Limb (tissue), 2 donors: ENCODE measurements around the gene MEIKIN.
A peak's percentile ranks its signal among the peaks of the same experiment; 100 is the strongest.

Experiments
- DNase-seq, 2 donors: peaks; one replicate each; pipeline ENCODE4 v3.0.0-alpha.2; 2016; ENCODE audit errors: extremely low spot score in 2 of 2

MEIKIN gene

DNA sequence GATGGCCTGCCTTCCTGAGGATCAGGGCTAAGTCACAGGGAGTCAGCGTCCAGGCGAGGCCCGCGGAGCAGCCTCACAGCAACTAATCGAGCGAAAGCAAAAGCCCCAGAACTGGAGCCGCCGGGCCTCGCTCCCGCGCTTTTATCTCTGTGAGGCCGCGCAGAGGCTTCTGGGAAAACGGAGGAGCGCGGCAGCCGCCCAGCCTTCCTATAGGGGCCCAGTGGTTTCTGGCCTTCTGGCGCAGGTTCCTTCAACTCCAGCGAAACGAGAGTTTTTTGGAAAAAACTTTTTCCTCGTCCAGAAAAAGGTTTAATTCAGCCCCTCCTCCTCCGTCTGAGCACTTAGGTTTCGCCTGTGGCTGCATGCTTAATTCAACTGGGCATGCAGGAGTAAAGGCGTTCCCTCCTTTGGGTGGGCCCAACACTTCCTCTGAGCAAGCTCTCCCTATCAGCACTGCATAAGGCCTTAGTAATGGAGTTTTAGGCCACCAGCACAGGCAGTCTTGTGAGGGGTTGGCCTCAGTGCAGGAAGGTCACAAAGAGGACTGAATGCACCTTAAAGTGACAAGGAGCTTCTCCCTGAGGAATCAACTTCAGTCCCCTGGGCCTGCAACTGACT, at the start of gene MEIKIN:
TSS of gene MEIKIN (minus strand) at position 113 of the 618 bp plus-strand sequence. CDS start 158 bp downstream, outside the sequence.
- DNase-seq: no peak

- no peak for DNase-seq
These were observed 49.2 kb upstream of the MEIKIN start for GRCh38 chr5:131994533-131995226.

GRCh38 chr5:131994090-131994489, 48.6 kb upstream of the MEIKIN start:
- DNase-seq: no peak

DNA sequence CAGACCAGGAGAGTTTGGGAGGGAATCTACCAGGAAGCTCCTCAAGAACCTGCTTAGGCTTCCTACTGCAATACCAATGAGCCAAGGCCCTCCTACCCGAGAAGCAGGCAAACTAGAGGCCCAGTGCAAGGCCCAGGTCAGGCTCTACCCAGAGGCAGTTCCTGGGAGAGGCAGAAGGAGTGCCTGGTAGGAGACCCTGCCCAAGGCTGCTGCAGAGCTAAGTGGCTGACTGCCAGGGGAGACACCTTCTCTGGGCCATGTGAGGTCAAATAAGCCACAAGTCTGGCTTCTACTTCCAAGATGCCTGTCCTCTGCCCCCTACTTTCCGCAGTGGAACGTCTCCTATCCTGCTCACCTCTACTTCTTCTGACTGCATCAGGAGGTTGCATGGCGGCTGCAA, 48.2 kb upstream of the MEIKIN start:
- no peak for DNase-seq

- DNase-seq: no peak
These were observed 46.9 kb upstream of the MEIKIN start for GRCh38 chr5:131992370-131992769.

- DNase-seq: no peak
These were observed 46.3 kb upstream of the MEIKIN start for GRCh38 chr5:131991593-131992324.

DNA sequence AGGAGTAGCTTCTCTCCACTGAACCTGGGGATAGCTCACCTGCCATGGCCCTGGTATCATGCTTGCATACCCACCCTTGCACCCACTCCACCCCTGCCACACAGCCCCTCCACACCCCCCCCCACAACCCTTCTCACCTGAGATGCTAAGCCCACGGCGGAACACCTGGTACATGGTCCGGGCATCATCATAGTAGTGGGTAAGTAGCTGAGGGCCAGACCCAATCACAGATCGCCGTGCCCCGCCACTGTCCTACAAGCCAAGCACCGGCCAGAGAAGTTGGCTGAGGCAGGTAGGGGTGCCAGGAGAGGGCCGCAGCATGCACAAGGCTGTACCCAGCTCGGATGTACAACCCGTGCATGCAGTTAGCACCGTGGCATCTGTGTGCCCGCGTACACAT, 45.3 kb upstream of the MEIKIN start:
- no peak for DNase-seq

DNA sequence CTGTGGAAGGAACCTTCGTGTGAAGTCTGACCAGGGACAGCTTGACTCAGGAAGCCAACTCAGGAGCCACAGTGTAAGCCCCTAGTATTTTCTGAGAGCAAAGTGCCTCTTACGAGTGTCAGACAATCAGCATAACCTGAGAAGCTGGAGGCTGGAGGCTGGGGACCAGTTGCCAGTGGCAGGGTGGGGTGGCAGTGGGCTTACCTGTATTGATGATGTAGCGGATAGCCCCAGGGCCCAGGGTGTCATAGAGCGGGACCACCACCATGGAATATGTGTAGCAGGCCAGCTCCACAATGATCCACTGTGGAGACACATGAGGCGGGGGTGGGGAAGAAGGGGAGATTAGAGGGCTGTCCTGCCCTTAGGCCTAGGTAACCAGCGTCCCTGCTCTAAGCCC, 43.1 kb upstream of the MEIKIN start:
- DNase-seq: no peak

DNA sequence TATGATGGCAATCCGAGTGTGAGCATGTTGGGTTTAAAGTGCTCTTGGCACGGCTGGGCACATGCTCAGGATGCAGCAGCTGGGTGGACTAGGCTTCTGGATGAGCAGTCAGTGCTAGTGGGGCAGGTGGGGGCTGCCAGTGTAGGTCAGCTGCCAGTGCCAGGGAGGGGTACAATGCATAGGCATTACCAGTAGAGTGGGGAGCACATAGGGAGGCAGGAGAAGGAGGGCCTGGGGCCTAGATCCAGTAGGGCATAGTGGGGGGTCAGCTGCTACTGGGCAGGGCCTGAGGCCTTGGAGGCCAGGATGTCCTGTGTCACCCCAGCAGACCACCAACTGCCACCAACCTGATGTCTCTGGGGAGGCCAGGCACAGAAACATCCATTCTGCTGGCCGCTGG, 41.8 kb upstream of the MEIKIN start:
- no peak for DNase-seq

- DNase-seq: no peak
These were observed 40.9 kb upstream of the MEIKIN start for GRCh38 chr5:131986161-131986912.

- no peak for DNase-seq
These were observed 39.6 kb upstream of the MEIKIN start for GRCh38 chr5:131984956-131985665.

DNA sequence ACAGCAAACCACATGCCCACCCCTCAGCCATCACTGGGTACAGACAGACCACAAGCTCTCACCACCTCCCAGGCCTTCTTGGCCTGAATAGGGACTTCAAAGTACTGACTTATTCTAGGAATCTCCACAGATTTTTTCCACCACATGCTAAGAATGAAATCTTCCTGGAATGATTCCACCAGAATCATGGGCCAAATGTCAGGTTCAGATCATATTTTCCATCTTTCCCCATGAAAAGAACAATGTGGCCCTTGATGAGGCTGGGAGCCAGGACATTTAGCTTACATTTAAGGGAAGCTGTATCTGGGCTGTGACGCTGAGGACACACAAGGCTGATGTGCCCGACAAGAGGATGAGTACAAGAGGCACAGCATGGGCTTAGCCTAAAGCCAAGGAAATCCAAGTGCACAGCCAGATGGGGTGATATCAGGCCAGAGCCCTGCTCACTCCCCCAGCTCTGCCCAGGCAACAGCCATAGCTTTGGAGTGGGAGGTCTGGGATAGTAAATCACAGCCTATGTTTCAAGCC, 37.8 kb upstream of the MEIKIN start:
- peak in 1 of 2 donors; percentile 6 for DNase-seq

DNA sequence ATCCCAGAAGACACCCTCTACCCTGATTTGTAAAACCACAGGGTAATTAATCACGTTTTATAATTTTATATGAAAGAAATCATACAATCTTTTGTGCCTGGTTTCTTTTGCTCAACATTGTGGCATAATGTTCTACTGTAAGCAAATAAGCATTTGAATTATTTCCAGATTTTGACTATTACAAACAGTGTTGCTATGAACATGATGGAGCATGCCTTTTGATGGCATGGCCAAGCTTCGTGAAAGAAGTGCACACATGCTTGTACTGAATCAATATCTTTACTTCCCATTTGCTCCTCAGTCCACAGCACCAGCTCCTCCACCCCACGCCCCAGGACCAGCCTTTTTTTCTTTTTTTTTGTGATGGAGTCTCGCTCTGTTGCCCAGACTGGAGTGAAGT, 36.1 kb upstream of the MEIKIN start:
- DNase-seq: no peak

DNA sequence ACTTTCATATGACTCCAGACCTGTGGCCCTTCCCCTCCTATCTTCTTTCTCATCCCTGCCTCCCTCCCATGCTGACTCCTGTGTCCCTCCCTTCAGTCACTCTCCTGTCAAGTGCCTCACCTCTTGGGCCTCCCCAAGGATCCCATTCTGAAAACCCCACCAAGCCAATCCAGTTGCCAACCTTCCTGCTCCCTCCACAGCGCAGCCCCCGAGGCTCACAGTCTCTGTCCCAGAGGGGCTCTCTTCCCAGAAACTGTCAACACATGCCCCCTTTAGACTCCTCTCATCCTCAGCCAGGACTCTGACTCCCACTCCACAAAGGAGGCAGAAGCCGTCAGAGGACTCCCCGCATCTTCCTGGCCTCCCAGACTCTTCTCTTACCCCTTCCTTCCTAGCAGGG, 35.2 kb upstream of the MEIKIN start:
- no peak for DNase-seq

GRCh38 chr5:131979816-131980215, 34.4 kb upstream of the MEIKIN start:
- peak in 1 of 2 donors; percentile 1 for DNase-seq

DNA sequence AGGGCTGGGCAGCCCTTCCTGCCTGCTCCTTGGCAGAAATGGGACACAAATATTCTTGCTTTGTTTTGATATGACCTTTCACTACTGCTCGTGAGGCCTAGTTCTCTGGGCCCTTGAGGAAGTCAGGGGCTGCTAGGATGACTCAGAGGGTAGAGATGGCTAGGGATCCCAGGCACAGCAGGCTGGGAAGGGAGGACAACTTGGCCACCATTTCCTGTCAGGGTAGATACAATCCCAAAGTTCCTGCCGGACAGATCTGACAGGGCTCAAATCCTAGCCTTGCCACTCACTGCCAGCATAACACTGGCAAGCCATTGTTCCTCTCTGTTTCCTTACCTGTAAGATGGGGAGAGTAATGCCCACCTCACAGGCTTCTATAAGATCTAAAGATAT, 31.7 kb upstream of the MEIKIN start:
- no peak for DNase-seq

DNA sequence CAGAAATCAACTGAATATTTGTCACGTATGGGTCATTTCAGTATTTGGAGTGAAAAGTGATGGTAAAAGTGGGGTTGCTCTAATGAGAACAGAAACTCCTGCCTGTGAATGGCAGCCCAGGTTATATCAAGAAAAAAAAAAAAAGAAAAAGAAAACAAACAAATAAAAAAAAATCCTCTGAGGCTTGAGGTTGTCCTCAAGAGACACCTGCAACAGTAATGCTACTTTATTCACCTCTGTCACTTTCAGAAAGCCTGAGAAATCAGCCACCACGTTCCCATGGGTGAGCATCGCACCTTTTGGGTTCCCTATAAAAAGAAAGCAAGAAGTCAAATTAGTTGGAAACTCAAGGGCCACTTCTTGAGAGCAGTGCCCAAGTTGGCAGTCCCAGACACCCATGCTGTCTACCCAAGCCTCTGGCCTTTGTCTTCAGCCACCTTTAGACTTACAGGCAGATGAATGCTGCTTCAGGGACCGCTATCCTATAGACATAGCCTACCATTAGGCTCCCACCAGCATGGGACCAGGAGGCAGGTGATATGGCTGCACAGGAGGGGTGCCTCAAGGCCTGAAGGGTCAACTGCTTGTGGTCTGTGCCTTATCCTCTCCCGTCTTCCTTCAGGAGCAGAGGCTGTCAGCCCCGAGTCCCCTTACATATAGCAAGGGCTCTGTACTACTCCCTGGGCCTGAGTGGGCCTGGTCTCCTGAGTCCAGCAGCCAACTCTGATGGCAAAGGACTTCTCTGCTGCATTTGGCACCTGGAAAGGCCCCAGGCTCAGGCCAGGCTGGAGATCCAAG, 31.1 kb upstream of the MEIKIN start:
- DNase-seq: no peak

DNA sequence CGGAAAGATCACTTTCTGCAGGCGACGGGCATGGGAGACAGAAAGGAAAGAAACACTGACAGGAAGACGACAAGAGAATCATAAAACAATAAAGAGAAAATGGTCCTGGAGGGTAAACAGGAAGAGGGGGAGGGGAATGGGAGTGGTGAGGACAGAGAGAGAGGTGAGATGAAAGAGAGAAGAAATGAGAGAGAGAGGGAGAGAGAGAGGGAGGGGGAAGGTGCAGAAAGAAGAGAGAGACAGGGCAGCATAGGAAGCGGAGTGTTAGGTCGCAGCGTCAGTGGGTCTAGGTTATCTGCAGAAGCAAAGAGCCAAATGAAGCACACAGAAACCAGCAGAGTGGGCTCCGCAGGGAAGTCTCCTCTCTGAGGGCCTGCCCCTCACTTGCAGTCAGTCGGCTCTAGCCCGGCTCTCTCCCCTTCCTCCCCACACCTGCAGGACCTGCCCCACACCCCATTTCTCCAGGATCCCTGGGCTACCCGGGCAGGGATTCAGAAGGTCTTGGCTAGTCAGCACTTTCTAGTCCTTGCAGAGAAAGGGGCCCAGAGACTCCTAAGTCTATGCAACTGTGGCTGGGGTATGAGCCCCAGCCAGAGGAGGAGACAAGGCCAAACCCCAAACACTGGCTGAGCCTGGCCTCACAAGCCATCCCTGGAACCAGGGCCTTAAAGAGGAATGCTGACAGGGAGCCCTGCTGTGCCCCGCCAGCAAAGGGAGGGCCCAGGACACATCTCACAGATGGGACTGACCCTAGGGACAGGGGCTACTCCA, 29.7 kb upstream of the MEIKIN start:
- peak in 1 of 2 donors; percentile 9 for DNase-seq

DNA sequence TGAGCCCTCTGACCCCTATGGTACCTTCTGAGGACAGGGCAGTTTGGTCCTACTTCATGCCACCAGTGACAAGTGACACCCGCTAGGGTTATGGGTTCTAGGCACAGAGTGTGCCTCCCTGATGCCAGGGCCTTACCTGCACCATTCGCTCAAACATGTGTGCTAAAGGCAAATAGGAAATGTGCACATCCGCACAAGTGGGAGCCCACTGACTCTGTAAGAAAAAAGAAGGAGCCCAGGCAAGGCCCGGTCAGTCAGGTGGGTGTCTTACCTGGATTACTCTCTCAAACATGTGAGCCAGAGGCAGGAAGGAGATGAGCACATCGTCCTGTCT, 29.1 kb upstream of the MEIKIN start:
- peak in 1 of 2 donors; percentile 12 for DNase-seq

DNA sequence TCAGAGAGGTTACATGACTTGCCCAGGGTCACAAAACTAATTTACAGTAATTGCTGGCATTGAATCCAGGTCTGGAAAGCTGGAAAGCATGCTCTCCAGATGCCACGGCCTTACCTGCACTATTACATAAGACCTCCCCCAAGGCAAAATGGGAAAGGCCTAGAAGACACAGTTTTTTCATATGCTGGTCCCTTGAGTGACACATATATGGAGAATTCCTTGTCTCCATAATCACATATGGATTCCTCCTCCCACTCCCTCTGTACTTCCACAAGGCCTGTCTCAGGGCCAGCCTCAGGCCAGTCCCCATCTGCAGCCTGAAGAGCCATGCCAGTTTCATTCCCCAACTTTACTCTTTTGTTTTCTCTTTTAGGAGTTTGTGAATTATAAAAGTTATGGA, 28.6 kb upstream of the MEIKIN start:
- no peak for DNase-seq
